ENCODE data around the gene UBE2V1.
A peak's percentile ranks its signal among the peaks of the same experiment; 100 is the strongest.
"Not testable (repeated sequence)": the region's sequence is repeated elsewhere in the genome, so short reads cannot be mapped to it uniquely, and the experiment has no call there.

The UBE2V1 gene

DNA sequence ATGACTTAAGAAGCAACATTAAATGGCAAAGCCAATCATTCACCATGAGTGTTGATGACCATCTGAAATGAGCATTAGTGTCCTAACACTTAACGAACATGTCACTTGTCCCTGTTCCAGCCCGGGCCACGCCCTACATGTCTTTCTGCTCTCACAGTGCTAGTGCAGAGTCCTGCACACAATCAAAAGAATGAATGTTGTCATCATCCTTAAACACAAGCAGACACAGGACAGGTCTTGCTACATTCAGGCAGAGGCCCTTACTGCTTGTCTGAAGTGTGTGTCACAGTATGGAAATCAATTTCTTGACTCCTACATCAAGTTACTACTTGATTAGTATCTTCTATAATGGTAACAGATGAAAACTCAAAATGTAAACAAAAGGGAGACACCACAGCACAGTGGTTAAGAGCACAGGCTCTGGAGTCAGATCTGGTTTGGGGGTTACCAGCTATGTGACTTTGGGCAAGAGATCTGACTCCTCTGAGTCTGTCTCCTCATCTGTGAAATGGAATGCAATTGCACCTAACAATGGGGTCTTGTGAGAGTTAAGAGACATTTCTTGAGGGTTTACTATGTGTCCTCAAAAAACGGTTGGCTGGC lies 17.4 kb downstream of the UBE2V1 start:
- no peak for DNase-seq (ENCODE audit: low read depth)

DNA sequence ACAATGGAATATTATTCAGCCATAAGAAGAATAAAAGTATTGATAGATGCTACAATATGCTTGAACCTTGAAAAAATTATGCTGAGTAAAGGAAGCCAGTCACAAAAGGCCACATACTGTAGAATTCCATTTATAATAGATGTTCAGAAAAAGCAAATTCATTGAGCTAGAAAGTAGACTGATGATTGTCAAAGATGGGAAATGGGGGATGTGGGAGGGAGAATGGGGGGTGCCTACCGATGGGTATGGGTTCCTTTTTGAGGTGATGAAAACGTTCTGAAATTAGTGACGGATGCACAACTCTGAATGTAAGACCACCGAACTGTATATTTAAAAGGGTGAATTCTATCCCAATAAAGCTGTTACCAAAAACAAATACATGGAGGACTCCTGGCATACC lies 18.4 kb downstream of the UBE2V1 start:
- DNase-seq (ENCODE audit: low read depth): no peak

DNA sequence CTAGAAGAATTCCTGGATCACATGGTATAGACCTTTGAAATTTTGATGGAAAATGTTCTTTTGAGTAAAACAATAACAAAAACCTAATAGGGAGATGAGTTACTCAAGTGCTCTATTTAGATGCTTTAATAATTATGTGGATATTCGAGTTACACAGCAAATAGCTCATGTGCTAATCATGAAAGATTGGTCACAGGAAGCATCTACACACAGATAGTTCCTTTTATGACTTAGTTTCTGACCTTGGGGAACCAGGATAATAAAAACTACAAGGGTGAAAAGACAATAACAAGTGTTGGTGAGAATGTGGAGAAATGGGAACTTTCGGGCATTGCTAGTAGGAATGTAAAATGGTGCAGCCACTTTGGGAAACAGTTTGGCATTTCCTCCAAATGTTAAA lies 19.7 kb downstream of the UBE2V1 start:
- DNase-seq (ENCODE audit: low read depth): no peak

DNA sequence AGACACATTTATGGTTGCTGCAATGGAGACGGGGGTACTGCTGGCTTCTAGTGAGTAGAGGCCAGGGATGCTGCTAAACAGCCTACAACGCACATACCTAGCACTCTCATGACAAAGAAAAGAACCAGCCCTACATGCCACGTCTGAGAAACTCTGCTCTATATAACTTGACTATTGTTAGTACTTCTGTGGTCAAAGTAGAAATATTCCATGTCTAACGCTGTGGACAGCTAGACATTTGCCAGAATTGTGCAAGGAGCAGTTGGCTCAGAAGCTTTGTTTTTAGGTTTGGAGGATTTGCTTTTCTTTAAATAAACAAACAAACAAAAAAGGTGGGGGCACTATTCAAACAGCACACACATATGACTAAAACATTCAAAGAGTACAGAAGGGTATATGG lies 20.5 kb downstream of the UBE2V1 start:
- no peak for DNase-seq (ENCODE audit: low read depth)

DNA sequence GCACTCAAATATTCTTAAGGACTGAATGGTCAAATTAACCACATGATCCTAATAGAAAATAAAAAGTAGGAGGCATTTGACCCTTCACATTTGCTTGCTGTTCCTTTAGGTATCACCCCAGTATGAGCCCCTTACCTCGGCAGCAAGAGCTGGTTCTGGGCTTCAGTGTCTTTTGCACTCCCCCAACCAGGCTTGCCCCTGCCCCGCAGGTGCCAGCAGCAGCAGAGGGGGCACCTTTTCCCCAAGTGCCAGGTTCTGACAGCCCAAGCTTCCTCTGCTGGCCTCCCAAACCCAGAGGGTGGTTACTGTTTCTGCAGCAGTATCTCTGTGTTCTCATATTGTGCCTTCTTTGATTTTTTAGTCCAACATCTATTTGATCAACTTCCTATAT lies 23.2 kb downstream of the UBE2V1 start:
- DNase-seq (ENCODE audit: low read depth): no peak

DNA sequence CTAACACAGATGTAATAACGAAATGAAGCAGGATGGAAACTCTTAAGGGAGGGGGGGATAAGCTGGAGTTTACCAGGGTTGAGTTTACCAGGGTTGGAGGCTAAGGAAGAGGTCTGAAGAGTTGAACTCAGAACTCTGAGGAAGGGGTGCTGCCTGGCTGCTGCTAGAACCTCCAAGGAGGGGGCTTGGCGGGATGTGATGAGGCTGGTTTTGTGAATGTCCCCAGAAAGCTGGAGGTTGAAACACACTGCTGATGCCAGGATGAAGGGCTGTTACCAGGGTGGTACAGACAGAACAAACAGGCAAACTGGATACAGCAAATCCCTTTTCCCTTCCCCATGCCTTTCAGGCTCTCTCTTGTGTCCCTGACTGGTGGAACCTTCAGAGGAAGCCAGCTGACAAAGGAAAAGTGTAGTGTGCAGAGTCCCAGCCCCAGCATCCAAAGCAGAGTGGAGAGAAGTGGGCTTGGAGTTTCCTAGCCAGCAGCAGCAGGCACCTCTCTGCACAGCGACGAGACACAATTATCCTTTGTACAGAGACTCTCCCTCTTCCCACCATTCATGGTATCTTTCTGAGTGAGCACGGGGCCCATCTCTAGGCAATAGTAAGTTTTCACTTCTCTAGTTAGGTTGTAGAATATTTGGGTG lies 23.7 kb downstream of the UBE2V1 start:
- no peak for DNase-seq (ENCODE audit: low read depth)

DNA sequence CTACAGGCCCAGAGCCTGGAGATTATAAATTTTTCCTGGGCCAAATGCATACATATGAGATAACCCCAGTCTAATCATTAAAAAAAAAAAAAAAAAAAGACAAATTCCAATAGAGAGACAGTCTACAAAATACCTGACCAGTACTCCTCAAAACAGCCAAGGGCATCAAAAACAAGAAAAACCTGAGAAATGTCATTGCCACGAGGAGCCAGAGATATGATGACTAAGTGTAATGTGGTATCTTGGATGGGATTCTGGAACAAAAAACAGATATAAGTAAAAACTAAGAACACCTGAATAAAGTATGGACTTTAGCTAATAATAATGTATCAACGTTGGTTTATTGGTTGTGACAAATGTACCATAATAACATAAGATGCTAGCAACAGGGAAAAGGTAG lies 24.9 kb downstream of the UBE2V1 start:
- DNase-seq (ENCODE audit: low read depth): no peak

DNA sequence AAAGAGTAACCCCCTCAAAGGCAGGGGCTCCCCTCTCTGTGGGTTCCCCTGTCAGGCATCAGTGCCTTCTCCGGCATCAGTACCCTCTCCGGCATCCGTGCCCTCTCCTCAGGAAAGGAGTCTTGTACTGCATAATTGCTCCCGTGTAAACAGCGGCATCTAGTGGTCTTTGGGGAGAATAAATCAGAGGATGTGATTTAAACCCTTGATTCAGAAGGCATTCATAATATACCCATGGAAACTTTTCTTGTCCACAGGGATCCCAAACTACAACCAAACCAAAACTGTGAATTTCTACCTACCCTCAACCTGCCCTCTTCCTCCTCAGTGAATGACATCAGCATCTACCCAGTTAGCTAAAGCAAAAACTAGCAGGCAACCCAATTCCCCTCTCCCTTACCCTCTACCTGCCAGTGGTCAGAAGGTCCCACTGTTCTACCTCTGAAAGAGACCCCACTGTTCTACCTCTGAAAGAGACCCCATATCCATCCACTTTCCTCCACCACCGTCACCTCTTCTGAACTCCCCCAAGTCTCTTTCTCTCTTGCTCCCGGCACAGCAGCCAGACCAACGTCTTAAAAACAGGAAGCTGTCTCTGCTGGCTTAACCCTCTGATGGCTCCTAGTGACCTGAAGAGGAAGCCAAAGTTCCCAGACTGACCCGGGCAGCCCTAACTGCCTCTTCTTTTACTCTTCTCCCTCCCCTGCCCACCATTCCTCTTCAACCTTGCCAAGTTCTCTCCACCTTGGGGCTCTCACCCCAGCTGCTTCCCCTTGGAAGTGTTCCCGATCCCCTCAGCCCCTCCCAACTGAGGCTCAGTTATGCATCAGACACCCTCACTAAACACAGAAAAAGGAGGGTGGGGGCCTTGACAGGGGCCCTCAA lies 27.2 kb downstream of the UBE2V1 start:
- DNase-seq (ENCODE audit: low read depth): no peak

DNA sequence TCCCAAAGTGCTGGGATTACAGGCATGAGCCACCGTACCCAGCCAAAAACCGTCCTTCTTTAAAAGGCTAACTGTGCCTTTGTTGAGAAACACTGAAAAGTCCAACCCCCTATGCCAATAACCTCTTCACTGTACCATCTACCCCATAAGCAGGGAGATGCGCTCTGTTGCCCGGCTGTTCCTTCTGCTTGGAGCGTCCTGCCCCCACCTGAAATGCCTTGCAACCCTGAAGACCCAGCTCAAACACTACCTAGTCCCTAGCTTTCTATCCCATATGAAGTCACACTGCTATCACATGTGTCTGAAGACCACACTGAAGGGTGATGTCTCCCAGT lies 27.8 kb downstream of the UBE2V1 start:
- DNase-seq (ENCODE audit: low read depth): no peak

DNA sequence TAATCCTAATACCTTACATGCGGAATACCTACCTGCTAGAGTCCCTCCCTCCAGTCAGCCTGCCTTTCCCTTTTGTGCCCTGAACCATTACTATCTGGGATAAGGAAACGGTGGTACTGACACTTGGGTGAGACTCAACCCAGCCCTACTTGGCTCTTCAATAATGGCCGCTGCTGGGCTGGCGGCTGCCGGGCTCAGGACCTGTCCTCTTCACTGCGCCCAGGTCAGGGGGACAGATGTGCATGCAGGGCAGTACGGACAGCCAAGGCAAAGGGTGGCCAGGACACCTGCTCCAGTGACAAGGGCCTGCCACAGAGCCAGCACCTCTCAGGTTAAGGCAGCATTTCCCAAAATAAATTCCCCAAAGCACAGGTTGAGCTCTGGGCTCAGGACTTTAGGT lies 29.9 kb downstream of the UBE2V1 start:
- DNase-seq (ENCODE audit: low read depth): no peak

DNA sequence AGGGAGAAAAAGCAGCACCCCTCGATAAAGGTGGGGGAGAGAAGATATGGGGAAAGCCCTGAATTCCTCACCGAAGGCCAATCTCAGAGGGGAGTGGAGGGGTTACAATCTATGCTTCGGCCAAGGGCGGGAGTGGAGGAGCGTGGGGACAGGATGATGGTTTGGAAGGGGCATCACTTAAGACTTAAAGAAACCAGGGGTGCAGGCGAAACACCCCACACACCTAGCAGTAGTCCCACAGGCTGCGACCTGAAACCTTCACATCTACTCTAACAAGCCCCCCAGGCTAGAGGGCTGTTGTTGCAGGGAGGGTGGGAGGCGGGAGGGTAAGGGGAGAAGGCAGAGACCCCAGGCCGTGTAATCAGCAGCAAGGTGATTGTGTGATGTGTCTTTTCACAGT lies 30.9 kb downstream of the UBE2V1 start:
- DNase-seq (ENCODE audit: low read depth): not testable (repeated sequence)

DNA sequence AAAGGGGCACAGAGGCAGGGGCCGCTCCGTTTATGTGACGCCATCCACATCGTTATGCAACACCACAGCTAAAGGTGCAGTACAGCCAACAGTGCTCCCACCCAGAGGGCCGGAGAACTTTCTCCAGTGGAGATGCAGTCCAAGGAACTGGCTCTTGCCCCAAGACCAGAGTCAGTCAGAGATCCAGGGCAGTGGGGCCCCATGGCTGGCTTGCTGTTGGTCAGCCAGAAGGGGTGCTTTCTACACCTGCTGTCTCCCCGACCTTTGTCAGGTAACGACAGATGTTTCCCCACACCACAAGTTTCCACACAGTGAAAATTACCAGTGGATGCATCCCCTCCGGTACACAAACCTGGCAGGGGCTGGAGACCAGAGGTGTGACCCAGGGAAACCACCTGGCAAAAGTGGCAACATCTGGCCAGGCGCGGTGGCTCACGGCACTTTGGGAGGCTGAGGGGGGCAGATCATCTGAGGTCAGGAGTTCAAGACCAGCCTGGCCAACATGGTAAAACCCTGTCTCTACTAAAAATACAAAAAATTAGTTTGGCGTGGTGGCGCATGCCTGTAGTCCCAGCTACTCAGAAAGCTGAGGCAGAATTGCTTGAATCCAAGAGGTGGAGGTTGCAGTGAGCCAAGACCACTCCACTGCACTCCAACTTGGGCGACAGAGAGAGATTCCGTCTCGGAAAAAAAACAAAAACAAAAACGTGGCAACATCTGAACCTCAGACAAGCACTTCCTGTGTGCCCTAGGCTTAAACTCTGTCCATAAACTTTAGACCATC lies 34.9 kb downstream of the UBE2V1 start:
- no peak for DNase-seq (ENCODE audit: low read depth)

DNA sequence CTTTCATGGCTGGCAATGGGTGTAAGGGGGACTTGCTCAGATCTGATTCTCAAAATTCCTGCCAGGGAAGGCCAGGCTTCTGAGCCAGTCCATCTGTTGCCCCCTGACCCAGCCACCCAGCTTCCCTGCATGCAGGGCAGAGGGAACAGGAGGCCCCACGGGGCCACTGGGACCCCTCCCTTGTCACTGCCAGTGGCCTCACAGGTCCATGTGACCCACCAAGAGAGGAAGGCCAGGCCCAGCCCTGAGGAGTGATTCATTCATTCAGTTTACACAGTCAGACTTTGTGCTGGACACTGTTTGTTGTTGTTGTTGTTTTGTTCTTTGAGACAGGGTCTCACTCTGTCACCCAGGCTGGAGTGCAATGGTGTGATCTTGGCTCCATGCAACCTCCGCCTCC lies 39.5 kb downstream of the UBE2V1 start:
- no peak for DNase-seq (ENCODE audit: low read depth)

DNA sequence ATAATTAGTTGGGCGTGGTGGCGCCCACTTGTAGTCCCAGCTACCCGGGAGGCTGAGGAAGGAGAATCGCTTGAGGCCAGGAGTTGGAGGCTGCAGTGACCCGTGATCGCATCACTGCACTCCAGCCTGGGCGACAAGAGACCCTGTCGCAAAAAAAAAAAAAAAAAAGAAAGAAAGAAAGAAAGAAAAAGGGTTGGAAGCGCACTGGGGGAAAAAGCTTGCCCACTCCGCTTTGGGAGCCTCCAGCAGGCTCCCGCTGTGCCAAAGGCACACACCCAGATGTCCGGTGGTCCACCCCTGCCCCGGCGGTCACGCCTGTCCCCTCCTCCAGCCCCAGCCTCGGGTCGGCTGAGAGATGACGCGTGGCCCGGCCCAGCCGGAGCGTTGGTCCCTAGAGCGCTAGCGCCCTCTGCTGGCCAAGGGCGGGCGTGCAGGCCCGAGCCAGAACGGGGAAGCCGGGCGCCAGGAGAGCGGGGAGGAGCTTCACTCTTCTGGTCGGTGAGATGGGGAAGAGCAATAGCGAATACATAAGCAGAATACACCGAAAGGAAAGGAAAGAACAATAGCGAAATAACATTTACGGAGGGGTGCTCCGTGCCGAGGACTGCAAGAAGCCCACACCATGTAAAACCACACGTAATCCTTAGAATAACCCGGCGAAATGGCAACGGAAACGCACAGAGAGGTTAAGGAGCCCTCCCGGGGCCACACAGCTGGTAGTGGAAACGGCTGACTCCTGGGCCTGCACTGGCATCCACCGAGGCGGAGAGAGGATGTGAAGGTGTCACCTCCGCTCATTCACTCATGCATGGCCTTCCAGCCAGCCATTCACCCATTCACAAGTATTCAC lies 41.7 kb downstream of the UBE2V1 start:
- DNase-seq (ENCODE audit: low read depth): peak; percentile 82

DNA sequence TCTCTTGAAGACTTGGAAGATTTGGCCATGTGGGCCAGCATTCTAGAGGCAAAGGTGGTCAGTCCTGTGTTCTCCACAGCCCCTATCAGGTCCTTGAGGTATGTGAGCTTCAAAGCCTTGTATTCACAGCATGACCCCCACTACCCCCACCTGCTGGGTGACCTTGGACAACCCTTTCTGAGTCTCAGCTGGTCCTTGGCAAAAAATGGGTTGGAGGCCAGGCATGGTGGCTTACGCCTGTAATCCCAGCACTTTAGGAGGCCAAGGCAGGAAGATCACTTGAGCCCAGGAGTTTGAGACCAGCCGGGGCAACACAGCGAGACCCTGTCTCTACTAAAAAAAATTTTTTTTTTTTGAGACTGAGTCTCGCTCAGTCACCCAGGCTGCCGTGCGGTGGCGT lies 42.6 kb downstream of the UBE2V1 start:
- DNase-seq (ENCODE audit: low read depth): no peak

DNA sequence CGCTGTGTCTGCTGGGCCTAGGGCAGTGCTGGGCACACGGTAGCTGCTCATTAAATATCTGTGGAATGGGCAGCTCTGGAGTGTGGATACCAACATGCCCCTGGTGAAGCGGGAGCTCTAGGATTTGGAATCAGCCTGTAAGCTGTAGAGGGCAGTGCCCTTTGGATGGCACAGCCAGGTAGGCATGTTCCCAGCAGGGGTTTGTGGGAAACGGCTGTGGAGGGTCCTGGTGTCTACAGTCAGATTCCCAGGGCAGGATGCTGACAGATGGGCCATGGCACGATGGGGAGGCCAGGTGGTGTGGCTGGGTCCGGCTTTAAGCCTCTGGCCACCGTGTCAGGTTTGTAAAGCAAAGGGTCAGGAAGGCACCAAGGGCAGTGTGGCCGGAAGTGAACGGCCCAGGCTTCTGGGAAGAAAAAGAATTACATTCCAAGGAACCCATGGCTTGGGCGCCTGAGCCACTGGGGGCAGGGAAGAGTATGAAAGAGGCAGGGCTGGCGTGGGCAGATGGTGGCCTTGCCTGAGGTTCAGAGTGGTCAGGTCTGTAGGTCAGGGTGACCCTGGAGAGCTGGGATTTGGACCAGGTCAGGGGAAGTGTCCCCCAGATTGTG lies 44.8 kb downstream of the UBE2V1 start:
- no peak for DNase-seq (ENCODE audit: low read depth)

DNA sequence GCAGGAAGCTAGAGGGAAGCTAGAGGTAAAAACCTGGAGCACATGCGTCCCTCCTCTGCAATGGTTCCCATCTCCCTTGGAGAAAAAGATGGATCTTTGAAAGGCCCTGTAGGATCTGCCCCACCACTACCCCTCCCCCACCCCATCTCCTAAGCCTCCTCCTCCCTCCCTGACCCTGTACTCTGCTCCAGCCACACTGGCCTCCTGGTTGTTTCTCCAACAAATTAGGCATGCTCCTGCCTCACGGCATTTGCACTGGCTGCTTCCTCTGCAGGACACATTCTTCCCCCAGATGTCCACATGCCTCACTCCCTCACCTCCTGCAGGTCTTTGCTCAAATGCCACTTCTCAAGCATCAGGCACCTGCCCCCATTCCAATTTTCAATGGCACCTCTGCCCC lies 45.5 kb downstream of the UBE2V1 start:
- DNase-seq (ENCODE audit: low read depth): no peak

DNA sequence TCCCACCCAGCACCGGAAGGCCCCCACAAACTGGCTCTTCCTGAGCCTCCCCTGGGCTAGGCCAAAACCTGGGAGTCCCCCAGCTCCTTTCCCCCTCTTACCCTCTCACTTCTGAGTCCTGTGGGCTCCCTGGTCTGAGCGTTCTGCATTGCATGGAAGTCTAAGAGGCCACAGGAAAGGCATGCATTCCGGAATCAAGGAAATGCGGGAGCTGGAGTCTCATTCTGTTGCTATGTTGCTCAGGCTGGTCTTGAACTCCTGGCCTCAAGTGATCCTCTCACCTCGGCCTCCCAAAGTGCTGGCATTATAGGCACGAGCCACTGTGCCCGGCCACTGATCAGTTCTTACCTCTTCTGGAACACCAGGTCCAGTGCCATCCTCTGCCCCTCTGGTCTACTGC lies 45.9 kb downstream of the UBE2V1 start:
- no peak for DNase-seq (ENCODE audit: low read depth)

DNA sequence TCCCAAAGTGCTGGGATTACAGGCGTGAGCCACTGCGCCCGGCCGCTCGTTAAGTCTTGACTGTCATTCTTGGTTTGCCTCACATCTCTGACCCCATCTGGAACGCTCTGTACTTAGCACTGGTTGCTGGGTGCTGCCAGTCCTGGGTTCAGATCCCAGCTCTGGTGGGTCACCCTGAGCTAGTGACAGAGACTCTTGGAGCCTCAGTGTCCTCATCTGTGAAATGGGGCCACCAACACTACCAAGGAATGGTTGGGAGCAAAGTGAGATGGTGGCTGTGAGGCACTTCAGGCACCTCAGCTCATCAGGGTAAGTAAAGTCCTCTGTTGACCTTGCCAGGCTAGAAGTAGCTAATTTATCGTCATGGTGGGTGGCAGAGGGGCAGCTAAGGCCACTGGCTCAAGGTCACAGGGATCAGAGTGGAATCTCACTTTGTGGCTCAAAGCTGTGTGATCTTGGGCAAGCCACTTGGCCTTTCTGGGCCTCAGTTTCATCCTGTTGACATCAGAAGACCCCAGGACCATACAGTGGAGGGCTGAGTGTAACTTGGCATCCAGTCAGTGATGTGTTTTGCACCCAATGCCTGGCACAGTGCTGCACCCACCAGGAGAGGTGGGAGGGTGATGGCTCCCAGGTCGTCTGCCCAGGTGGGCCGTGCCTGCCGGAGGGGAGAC lies 46.7 kb downstream of the UBE2V1 start:
- no peak for DNase-seq (ENCODE audit: low read depth)

DNA sequence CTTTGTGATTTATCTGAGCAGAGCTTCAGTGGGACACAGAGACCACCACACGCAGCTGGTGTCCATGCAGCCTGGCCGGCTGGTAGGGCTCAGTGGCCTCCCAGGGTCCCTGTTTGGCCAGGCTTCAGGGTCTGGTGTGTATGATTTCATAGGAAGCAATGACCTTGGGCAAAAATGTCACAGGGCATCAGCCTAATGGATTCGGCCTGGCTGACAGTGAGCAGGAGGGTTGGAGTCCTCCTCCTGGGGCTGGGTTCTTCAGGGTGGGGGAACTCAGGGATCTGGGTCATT lies 47.7 kb downstream of the UBE2V1 start:
- no peak for DNase-seq (ENCODE audit: low read depth)

DNA sequence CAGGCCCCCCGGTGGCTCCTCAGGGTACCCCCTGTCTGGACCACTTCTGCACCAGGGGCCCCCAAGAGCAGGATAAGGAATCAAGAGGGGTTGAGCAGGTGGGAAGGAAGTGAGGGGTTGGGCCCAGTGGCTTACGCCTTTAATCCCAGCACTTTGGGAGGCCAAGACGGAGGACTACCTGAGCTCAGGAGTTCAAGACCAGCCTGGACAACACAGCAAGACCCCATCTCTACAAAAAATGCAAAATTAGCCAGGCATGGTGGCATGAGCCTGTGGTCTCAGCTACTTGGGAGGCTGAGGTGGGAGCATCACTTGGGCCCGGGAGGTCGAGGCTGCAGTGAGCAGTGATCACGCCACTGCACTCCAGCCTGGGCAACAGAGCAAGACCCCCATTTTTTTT lies 49.2 kb downstream of the UBE2V1 start:
- DNase-seq (ENCODE audit: low read depth): not testable (repeated sequence)

Data from stimulated activated CD8-positive, alpha-beta memory T cell treated with anti-CD3 and anti-CD28 coated beads, Interleukin-12 subunit alpha, Interleukin-12 subunit beta, amount 100 ng/mL, for 4 hours (primary cell).